Measurements from ENCODE around the gene PSD4. TPM values are rescaled to one million over a fixed set of nuclear protein-coding genes. Genes with fewer than 3 reads are reported as not detected.

Gene PSD4
- total RNA-seq, 2 experiments from 2014 or later, result 96.5 to 101 TPM

DNA sequence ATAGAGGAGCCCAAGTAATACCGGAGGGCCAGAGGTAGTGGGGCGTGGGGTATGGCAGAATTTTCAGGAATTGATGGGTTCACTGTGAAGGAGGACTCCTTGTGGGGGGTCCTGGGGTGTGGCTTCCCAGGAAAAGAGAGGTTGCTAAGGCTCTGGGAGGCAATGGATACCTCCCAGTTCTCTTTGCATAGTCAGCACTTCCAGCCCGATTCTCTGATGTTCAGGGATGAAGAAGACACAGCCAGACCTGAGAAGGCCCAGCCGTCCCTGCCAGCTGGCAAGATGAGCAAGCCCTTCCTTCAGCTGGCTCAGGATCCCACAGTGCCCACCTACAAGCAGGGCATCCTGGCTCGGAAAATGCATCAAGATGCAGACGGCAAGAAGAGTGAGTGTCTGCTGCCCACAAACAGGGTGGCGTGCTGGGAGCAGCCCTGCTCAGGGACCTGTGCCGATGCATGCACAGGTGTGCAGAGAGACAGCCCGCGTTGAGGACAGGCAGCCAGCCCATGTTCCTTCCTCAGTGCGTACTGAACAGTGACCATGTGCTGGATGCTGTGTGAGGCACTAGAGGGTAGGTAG, 22.2 kb downstream of the PSD4 start:
- Mint-ChIP-seq H3K4me3 (no peak overlapping the region), H3K36me3 (ENCODE audit: low read depth) (peaks cover 83% of the 10 kb centered on the region), H3K27ac (no peak overlapping the region), H3K9me3 (no peaks in the 10 kb centered on the region), H3K4me1 (ENCODE audit: low read depth) (no peaks in the 10 kb centered on the region), H3K27me3 (no peaks in the 10 kb centered on the region)
- Histone ChIP-seq H3K9me3 (ENCODE audit: control insufficient read depth in 1 of 2, insufficient read depth in 1 of 2, low read length in 2 of 2) (peaks cover 0 to 3% of the 10 kb centered on the region in 2 experiments), H3K4me1 (ENCODE audit: insufficient read depth, low read length) (peaks cover 4% of the 10 kb centered on the region), H3K36me3 (ENCODE audit: insufficient read depth, low read length) (peaks cover 93% of the 10 kb centered on the region), H3K27me3 (ENCODE audit: control insufficient read depth in 1 of 2, insufficient read depth in 2 of 2, low read length in 2 of 2) (no peaks in the 10 kb centered on the region), H3K4me3 (ENCODE audit: low read length) (no peak overlapping the region), H3K27ac (ENCODE audit: low read depth in 1 of 2, low read length in 2 of 2) (peak overlapping the region in 1 of 2 donors; percentile 11)
- CTCF ChIA-PET, result no interaction called here
- TF ChIP-seq, protein P1, sequence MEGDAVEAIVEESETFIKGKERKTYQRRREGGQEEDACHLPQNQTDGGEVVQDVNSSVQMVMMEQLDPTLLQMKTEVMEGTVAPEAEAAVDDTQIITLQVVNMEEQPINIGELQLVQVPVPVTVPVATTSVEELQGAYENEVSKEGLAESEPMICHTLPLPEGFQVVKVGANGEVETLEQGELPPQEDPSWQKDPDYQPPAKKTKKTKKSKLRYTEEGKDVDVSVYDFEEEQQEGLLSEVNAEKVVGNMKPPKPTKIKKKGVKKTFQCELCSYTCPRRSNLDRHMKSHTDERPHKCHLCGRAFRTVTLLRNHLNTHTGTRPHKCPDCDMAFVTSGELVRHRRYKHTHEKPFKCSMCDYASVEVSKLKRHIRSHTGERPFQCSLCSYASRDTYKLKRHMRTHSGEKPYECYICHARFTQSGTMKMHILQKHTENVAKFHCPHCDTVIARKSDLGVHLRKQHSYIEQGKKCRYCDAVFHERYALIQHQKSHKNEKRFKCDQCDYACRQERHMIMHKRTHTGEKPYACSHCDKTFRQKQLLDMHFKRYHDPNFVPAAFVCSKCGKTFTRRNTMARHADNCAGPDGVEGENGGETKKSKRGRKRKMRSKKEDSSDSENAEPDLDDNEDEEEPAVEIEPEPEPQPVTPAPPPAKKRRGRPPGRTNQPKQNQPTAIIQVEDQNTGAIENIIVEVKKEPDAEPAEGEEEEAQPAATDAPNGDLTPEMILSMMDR (IDR thresholded peaks at IDR 0.05), result no peak
- ATAC-seq (ENCODE audit: poor library complexity) (no peak), DNase-seq (no peak)
- intact Hi-C loops (cut with DNase I, micrococcal nuclease), result loop anchor here in 1 of 2 experiments (2.0 to 5.0 kb wide), 2 partner anchors 17 to 114 kb away; no protein-coding TSS in a partner anchor
- POLR2A ChIA-PET, result interaction anchor here (4.0 kb wide), 1 partner anchor 21 kb away, joined by 31 read pairs; the partner anchor contains the start of gene PSD4

- H3K27me3 Mint-ChIP-seq, result no peaks in the 10 kb centered on the region
- CTCF ChIA-PET, result no interaction called here
- no peaks in the 10 kb centered on the region for H3K9me3 Mint-ChIP-seq
- Histone ChIP-seq H3K36me3 (ENCODE audit: insufficient read depth, low read length) (peaks cover 93% of the 10 kb centered on the region), H3K4me3 (ENCODE audit: low read length) (no peak overlapping the region), H3K9me3 (ENCODE audit: control insufficient read depth in 1 of 2, insufficient read depth in 1 of 2, low read length in 2 of 2) (peaks cover 0 to 3% of the 10 kb centered on the region in 2 experiments), H3K27ac (ENCODE audit: low read depth in 1 of 2, low read length in 2 of 2) (no peak overlapping the region), H3K27me3 (ENCODE audit: control insufficient read depth in 1 of 2, insufficient read depth in 2 of 2, low read length in 2 of 2) (no peaks in the 10 kb centered on the region), H3K4me1 (ENCODE audit: insufficient read depth, low read length) (peaks cover 4% of the 10 kb centered on the region)
- POLR2A ChIA-PET, result interaction anchor here (0.7 to 4.0 kb wide), 4 partner anchors 16 to 58 kb away, joined by 3 to 31 read pairs (median 4); partner anchors contain the start of gene PSD4
- intact Hi-C loops (cut with DNase I, micrococcal nuclease), result loop anchor here in 1 of 2 experiments (5.0 kb wide), 1 partner anchor 115 kb away; no protein-coding TSS in a partner anchor
- TF ChIP-seq, protein P1 (IDR thresholded peaks at IDR 0.05), result no peak
- ATAC-seq (ENCODE audit: poor library complexity) (no peak), DNase-seq (no peak)
- H3K36me3 Mint-ChIP-seq (ENCODE audit: low read depth), result peaks cover 84% of the 10 kb centered on the region
- H3K4me1 Mint-ChIP-seq (ENCODE audit: low read depth), result no peaks in the 10 kb centered on the region
- H3K4me3 Mint-ChIP-seq, result no peak overlapping the region
- peak overlapping the region; percentile 21 for H3K27ac Mint-ChIP-seq
These were observed 23.1 kb downstream of the PSD4 start for GRCh38 chr2:113196839-113197238.

GRCh38 chr2:113197347-113198047, 23.7 kb downstream of the PSD4 start:
- TF ChIP-seq, protein P1 (IDR thresholded peaks at IDR 0.05), result no peak
- peaks cover 0 to 3% of the 10 kb centered on the region in 2 experiments for H3K9me3 ChIP-seq (ENCODE audit: control insufficient read depth in 1 of 2, insufficient read depth in 1 of 2, low read length in 2 of 2)
- Mint-ChIP-seq H3K4me1 (ENCODE audit: low read depth) (no peaks in the 10 kb centered on the region), H3K27ac (peak overlapping the region; percentile 21), H3K4me3 (no peak overlapping the region), H3K9me3 (no peaks in the 10 kb centered on the region), H3K36me3 (ENCODE audit: low read depth) (peaks cover 88% of the 10 kb centered on the region), H3K27me3 (no peaks in the 10 kb centered on the region)
- no peak overlapping the region for H3K4me3 ChIP-seq (ENCODE audit: low read length)
- peaks cover 4% of the 10 kb centered on the region for H3K4me1 ChIP-seq (ENCODE audit: insufficient read depth, low read length)
- peaks cover 93% of the 10 kb centered on the region for H3K36me3 ChIP-seq (ENCODE audit: insufficient read depth, low read length)
- no peaks in the 10 kb centered on the region for H3K27me3 ChIP-seq (ENCODE audit: control insufficient read depth in 1 of 2, insufficient read depth in 2 of 2, low read length in 2 of 2)
- CTCF ChIA-PET, result interaction anchor here (3.5 kb wide), 1 partner anchor 59 kb away, joined by 41 read pairs; no protein-coding TSS in a partner anchor
- intact Hi-C loops (cut with DNase I, micrococcal nuclease), result loop anchor here in 1 of 2 experiments (5.0 kb wide), 1 partner anchor 115 kb away; no protein-coding TSS in a partner anchor
- DNase-seq (no peak), ATAC-seq (ENCODE audit: poor library complexity) (no peak)
- POLR2A ChIA-PET, result interaction anchor here (0.8 to 4.0 kb wide), 3 partner anchors 17 to 59 kb away, joined by 3 to 31 read pairs (median 4); partner anchors contain the start of gene PSD4
- H3K27ac ChIP-seq (ENCODE audit: low read depth in 1 of 2, low read length in 2 of 2), result peak overlapping the region in 1 of 2 donors; percentile 10

All from CD4-positive, alpha-beta T cell (primary cell).